NCI-H2029 treated with DMSO at 0.1 percent for 48 hours (cell line): ENCODE data around the gene BCAS4.

Experiments used
- DNase-seq: peaks from one replicate; lab custom pipeline; 2025; lab: John Stamatoyannopoulos, UW

BCAS4 gene

GRCh38 chr20:50823319-50823718 lies 28.5 kb downstream of the BCAS4 start:
- DNase-seq: no peak

GRCh38 chr20:50824137-50824536 lies 29.3 kb downstream of the BCAS4 start:
- no peak for DNase-seq

- DNase-seq: no peak
Measured at GRCh38 chr20:50826121-50826520, 31.3 kb downstream of the BCAS4 start.

GRCh38 chr20:50828363-50829136 lies 33.7 kb downstream of the BCAS4 start:
- DNase-seq: no peak

- DNase-seq: no peak
Measured at GRCh38 chr20:50831622-50832021, 36.8 kb downstream of the BCAS4 start.

GRCh38 chr20:50834599-50835005 lies 39.7 kb downstream of the BCAS4 start:
- DNase-seq: no peak

GRCh38 chr20:50837532-50838321 lies 42.9 kb downstream of the BCAS4 start:
- DNase-seq: no peak

GRCh38 chr20:50838322-50838625 lies 43.4 kb downstream of the BCAS4 start:
- DNase-seq: no peak

- no peak for DNase-seq
Measured at GRCh38 chr20:50838707-50839385, 44.0 kb downstream of the BCAS4 start.

- no peak for DNase-seq
Measured at GRCh38 chr20:50842821-50843220, 48.0 kb downstream of the BCAS4 start.

GRCh38 chr20:50843331-50844276 lies 48.7 kb downstream of the BCAS4 start:
- DNase-seq: no peak

- no peak for DNase-seq
Measured at GRCh38 chr20:50844430-50845100, 49.7 kb downstream of the BCAS4 start.

GRCh38 chr20:50845566-50846215 lies 50.8 kb downstream of the BCAS4 start:
- DNase-seq: no peak

- no peak for DNase-seq
Measured at GRCh38 chr20:50848341-50848808, 53.5 kb downstream of the BCAS4 start.

GRCh38 chr20:50848846-50849673 lies 54.2 kb downstream of the BCAS4 start:
- DNase-seq: no peak

- DNase-seq: no peak
Measured at GRCh38 chr20:50850721-50851286, 55.9 kb downstream of the BCAS4 start.

- DNase-seq: no peak
Measured at GRCh38 chr20:50852085-50852484, 57.2 kb downstream of the BCAS4 start.

- DNase-seq: no peak
Measured at GRCh38 chr20:50854506-50855249, 59.8 kb downstream of the BCAS4 start.
